ENCODE results near the gene PCNX2.

PCNX2 gene

DNA sequence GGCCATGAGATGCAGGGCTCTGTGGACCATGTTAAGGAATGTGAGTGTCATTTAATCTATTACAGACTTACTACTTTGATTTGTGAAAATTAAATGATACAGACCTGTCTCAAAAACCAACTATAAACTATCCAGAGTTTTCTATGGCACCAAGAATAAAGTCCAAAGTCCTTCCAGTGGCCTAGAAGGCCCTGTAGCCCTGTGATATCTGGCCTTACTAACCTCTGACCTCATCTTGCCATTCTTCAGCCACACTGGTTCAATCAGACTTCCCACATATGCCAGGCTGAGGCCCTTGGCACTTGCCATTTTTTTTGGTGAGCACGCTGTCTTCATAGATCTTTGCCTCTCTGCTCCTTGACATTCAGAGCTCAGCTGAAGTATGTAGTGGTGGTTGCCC lies 337.5 kb downstream of the PCNX2 start:
- DNase-seq (ENCODE audit: low spot score), result no peak

DNA sequence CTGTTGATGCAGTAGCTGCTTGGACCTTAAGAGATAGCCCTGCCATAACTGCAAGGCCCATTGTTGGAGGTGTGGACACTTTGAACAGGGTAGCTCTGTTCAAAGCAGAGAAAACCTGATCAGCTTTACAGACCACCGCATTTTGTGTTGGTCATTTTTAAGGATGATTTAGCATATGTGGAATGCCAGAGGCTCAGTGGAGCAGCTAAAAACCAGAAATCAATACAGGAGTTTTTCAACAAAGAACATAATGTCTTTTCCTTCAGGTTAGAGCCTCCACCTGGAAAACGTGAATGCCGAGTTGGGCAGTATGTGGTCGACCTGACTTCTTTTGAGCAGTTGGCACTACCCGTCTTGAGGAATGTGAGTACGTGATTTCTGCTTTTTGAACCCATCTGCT lies 339.4 kb downstream of the PCNX2 start:
- no peak for DNase-seq (ENCODE audit: low spot score)

DNA sequence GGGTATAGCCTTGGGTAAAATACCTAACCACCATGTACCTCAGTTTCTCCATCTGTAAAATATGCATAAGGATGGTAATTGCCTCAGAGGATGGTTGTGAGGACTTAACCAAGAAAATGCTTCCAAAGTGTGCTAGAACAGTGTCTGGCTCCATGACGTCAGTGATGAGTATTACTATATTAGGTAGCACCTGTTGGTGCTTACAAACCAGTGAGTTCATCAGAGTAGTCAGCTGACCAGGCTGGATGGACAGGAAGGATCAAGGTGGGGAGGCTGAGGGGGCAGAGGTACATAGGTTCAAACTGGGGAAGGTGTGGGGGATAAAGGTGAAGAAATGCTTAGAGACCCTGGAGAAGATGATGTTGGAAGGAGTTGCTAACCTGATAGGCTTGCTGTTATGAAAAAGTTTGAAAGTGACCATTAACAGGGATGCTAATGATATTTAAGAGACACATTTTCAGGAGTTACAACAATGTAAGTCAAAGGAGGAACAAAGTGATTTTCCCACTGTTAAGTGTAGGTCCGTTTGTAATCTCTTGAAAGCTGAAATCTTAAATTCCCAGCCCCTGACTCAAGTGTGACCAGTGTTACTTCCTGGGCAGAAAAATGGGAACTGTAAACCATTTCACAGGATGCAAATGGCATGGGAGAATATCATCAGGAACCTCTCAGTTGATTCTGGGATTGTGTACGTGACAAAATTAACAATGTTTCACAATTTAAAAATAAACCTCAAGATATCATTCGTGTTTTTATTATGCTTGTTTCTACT lies 340.7 kb downstream of the PCNX2 start:
- DNase-seq (ENCODE audit: low spot score), result no peak

DNA sequence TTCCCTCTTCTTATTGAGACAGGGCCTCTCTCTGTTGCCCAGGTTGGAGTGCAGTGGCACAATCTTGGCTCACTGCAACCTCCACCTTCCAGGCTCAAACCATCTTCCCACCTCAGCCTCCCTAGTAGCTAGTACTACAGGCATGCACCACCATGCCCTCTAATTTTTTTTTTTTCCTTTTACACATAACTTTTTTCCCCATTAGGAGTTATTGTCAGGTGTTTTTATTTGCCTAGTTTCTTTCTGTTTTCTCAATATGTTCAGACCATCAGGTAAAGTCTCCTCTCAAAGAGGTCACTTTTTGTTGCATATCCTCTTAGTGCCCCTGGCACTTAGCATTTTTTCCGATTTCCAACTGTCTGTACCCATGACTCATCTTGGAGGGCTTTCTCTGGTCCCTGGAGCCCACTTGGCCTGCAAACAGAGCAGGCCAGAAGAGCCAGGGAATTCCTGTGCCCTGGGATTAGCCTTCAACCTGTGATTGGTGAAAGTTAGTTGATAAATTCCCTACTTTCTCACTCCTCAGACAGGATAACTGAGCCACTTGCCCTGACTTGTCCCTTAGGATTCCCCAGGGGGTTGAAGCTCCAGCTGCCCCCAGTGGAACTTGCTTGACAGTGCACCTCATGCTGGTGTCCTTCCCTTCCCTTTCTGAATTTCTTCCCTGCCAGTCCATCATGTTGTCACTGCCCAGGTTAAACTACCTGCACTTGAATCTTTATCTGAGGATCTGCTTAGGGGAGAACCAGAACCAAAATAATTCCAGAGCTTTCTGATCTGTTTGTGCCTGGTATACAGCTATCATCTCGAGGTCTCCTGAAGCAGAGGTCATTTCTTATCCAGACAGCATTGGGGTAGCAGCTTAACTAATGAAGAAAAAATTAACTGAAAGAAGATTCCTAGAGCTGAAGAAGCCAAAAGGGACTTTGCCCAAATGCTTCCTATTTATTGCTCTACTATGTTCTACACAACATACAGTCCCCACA lies 342.7 kb downstream of the PCNX2 start:
- no peak for DNase-seq (ENCODE audit: low spot score)

DNA sequence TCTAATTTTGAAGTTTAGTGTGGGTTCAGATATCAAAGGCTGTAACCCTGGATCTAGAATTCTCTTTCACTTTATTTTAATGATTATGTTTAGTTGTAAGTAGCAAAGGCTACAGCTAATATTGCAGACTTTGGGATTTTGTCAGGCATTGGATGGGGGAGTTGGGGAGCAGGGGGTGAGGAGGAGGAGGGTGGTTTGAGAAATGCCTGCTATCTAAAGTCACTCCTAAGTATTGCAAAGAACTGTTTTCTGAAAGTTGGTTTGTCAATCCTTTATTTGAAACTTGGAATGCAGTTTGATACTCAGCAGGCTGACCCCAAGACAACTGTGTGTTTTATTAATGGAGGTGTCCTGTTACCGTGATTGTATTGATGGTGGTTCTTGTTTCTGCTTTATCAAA lies 343.9 kb downstream of the PCNX2 start:
- no peak for DNase-seq (ENCODE audit: low spot score)

DNA sequence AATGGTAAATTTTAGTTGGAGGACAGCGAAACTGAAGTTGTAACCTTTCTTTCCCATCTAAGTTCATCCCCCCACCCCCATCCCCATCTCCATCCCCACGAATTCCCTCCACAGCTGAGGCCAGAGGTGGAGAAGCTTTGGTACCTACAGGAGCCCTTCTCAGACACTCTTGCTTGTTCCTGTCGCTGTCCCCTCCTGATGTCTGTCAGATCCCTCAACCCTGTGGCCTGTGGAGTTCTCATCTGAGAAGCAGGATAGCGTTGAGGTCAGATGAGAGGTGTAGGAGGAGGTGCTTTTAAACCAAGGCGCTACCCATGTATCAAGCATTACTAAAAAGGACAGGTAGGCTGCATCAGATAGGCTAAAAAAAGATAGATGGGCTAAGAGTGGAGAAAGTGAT lies 344.3 kb downstream of the PCNX2 start:
- no peak for DNase-seq (ENCODE audit: low spot score)

DNA sequence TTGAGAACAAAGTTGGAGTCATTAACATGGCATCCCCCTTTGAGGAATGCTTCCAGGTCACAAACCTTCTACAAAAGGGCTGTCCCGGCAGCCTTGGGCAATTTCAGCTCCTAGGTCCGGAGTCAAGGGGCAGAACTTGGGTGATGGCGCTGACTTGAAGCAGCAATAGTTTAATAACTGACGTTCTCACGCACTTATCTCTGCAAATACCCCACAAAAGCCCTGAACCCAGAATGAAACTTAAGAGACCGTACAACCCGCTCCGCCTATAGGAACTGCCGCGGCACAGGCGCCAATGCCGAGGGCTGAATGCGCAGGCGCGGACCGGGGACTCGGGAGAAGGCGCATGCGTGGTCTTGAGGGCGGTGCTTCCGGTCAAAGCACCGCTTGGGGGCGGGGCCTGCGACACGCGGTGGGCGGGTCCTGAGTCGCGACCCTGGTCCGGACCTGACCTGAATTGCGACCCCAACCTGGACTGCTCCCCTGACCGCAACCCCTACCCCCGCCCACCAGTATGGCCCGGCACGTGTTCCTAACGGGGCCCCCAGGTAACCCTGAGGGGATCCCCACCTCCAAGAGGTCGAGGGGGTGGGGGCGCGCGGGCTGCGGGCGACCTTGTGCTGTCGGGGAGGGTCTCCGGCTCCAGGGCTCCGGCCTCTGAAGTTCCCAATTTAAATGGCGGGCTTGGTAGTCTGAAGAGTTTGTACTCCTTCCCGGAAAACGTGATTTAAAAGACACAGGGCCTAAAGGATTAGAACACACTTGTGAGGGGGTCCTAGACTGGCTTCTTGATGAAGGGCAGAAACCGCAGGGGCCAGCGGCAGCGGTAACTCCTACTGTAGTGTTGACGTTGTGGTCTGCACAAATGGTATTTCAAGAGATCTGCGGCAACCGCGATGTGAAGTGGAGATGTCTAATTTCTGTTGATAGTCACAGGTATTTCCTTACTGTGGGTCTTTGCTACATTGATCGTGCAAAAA lies 345.0 kb downstream of the PCNX2 start, which contains the start of gene NTPCR:
Gene NTPCR (plus strand): TSS at position 415 of the 980 bp plus-strand sequence. CDS start 100 bp downstream, at position 515.
- peak; percentile 93 for DNase-seq (ENCODE audit: low spot score)

DNA sequence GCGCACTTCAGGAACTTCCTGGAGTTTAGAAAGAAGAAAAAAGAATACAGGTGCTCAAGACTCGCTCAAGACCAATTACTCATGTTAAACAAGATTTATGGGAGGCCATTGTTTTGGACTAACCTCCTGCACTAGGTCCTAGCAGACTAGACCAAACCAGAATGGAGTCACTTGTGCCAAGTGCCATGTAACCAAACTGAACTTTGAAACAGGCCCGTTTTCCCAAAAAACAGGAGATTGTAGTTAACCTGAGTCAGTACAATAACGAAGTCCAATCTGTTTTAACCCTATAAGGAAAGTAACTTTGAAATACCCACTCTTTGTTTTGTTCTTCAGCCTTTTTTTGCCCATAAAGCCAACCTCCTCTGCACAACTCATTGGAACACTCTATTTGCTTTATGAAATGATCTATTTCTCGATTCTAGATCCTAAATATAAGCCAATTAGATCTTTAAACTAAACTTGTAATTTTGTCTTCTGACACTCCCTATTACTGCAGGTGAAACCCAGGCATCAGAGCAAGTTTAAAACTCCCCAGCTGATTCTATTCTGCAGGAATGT lies 345.8 kb downstream of the PCNX2 start:
- DNase-seq (ENCODE audit: low spot score), result no peak

DNA sequence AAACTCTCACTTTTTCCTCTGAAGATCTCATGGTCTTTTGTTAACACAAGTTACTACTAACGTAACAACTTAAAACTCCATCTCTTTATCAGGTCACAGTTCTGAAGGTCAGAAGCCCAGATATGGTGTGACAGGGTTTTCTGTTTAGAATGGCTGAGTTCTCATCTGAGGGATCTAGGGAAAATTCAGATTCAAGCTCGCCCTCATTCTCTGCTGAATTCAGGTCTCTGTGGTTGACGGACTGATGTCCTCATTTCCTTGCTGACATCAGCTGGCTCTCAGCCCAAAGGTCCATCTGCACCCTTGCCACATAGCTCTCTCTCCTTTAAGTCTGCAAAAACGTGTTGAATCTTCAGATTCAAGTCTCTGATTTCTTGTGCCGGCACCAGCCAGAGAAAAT lies 351.2 kb downstream of the PCNX2 start:
- no peak for DNase-seq (ENCODE audit: low spot score)

DNA sequence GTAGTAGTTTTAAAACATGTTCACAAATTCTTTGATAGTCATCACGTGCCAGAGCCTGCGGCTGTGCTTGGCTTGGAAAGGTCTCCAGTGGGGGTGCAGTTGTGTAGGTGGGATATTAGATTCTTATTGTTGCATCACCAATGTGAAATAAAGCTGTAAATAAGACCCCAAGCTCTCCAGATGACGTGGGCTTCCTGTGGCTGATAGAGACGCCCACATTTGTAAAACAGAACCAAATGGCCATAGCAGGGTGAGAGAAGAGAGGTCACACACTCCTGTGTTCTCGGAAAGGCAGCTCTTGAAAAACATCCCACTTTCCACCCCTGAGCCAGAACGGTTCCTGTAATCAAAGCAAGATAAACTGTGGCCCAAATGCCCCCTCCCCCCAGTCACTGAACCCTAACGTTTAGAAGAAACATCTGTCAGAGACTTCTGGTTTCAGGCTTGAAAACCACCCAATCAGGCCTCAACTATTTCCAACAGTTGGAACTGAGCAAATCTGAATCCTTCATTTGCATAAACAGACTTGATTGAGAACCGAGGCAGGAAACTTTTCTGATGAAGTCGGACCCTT lies 351.8 kb downstream of the PCNX2 start:
- DNase-seq (ENCODE audit: low spot score), result no peak

DNA sequence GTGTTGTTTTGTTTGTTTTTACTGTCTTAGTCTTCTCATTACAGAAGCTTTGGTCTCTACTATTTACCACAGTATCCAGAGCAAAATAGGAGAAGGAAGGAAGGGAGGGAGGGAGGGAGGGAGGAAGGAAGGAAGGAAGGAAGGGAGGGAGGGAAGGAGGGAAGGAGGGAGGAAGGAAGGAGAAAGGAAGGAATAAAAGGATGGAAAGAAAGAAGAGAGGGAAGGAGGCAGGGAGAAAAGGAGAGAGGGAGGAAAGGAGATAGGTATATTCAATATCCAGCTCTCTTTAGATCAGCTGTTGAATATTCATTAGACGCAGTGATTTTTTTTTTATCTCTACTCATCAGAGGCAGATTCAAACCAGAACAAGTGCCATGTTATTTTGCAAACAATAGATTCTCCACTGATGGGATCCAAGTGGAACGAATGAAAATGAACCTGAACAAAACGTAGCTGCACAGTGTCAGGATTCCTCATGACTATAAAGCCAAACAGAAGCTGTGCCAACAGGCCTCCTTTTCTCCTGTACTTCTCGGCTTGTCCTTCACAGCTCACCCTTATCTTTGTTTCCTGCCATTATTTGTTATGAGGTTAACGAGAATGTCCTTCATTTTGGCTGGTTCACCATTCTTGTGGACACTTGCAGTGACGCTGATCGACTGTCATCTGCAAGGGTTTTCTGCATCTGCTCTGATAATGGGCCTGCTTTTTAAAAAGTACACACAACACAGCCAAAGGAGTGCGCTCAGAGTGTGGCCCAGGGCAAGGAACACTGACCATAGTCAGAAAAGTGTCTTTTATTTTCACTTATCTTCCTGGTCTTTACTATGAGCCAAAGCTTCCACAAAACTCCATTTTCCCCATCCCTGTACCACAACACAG lies 352.9 kb downstream of the PCNX2 start:
- DNase-seq (ENCODE audit: low spot score), result no peak

DNA sequence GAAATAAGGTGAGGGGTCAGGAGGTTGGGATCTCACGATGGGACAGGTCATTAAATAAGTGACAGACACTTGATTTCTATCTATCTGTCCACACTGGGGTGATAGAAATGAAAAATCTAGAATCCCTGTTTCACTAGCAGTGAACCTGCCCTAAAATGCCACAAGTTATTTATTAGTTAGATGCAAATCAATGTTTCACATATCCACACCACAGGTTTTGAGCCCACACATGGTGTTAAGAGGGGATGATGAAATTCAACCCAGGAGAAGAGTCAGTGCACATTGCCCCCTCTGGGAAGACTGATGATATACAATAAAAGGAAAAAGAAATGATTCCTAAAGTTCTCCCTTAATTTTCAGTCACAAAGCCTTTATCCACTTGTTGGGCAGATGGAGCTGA lies 355.3 kb downstream of the PCNX2 start:
- no peak for DNase-seq (ENCODE audit: low spot score)

DNA sequence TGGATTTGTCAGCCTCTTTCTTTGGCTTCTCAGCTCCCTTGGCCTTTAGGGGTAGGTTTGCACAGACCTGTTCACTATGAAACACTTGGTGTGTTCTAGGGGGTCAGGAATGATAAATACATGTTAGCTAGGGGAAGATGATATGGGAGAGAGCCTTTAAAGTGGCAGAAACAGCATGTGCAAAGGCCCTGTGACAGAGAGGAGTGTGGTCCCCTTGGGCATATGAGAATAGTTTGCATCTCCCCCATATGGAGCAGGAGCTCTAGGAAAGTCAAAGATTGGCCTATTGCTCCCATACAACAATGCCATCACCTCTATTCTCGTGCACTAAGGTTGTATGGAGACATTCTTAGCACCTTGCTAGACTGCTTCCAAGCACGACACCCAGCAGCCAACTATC lies 355.8 kb downstream of the PCNX2 start:
- DNase-seq (ENCODE audit: low spot score), result no peak

DNA sequence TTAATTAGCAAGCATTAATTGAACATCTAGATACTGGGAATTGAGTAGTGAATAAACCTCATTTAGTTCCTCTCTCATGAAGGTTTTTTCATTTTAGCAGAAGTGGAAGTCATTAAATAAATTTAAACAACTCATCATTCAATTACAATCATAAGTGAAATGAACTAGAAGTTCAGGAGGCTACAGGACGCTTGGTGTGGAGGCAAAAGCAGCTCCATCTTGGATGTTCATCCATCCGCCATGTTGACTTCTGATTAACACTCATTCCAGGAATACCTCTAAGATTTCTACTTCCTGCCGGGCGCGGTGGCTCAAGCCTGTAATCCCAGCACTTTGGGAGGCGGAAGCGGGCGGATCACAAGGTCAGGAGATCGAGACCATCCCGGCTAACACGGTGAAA lies 356.6 kb downstream of the PCNX2 start:
- no peak for DNase-seq (ENCODE audit: low spot score)

DNA sequence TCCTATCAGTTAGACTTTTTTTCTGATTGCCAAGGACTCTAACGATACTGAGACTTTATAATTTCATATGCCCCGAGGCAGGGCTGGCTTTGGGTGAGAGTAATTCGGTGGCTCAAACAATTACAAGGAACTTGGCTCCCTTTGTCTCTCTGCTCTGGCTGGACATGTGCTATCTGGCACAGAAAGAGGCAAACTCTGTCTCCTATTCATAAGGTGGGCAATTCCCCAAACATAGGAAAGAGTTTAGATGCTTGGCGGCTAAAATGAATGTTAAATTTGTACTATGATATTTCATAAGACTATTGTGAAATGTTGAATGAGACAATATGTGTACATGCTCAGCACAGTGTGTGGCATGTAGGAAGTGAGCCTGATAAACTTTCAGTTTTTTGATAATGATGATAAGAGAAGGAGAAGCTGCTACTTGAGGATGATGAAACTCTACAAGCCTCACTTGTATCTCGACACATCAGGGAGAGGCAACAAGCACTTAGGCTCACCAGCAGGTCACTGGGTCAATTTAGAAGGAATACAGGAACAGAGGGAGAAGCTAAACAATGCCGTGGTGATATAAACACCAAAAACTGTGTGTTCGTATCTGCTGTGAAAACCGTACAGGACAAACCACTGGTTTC lies 357.7 kb downstream of the PCNX2 start:
- DNase-seq (ENCODE audit: low spot score), result no peak

DNA sequence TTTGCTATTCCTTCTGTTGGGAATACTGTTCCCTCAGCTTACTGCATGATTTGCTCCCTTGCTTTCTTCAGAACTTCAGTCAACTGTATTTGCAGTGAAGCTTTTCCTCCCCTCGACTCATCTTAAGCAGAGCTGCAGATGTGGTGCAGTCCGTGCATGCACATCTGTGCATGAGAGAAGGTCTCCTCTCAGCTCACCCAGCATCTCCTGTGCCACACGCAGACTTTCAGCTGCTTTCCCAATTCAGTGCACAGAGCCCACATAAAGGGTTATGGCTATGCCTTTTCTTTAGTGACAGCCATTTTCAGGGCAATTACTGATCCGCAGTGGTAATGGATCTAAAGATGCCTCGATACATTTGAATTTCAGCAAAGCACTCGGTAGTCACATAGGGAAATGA lies 358.6 kb downstream of the PCNX2 start:
- DNase-seq (ENCODE audit: low spot score), result no peak

Data from putamen (tissue), 1 donor.